ENCODE measurements around the gene DNPEP.

DNA sequence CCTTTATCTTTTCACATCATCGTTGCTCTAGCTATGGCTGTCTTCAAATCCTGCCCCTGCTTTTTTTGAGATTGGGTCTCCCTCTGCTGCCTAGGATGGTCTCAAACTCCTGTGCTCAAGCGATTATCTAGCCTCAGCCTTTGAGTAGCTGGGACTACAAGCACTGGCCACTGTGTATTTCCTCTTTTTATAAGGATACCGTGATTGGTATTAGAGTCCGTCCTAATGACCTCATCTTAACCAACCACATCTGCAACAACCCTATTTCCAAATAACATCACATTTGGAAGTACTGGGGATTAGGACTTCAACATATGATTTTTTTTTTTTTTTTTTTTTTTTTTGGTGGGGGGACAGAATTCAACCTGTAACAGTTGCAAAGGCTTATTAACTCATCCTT, 64.3 kb downstream of the DNPEP start:
- TF ChIP-seq, protein P1, sequence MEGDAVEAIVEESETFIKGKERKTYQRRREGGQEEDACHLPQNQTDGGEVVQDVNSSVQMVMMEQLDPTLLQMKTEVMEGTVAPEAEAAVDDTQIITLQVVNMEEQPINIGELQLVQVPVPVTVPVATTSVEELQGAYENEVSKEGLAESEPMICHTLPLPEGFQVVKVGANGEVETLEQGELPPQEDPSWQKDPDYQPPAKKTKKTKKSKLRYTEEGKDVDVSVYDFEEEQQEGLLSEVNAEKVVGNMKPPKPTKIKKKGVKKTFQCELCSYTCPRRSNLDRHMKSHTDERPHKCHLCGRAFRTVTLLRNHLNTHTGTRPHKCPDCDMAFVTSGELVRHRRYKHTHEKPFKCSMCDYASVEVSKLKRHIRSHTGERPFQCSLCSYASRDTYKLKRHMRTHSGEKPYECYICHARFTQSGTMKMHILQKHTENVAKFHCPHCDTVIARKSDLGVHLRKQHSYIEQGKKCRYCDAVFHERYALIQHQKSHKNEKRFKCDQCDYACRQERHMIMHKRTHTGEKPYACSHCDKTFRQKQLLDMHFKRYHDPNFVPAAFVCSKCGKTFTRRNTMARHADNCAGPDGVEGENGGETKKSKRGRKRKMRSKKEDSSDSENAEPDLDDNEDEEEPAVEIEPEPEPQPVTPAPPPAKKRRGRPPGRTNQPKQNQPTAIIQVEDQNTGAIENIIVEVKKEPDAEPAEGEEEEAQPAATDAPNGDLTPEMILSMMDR (IDR thresholded peaks at IDR 0.05), result no peak
- TF ChIP-seq POLR2A (IDR thresholded peaks at IDR 0.05), result no peak
